GM23338 (cell line): ENCODE results near the gene C2orf15. TPM values are rescaled to one million over a fixed set of nuclear protein-coding genes. Genes with fewer than 3 reads are reported as not detected.

ENCODE experiments used
- ATAC-seq: fragments of 200-7000 bp; cut with Tn5 transposase; 3 replicates; pipeline ENCODE4 v1.9.1; 2020
- DNase-seq: peaks from one replicate; pipeline ENCODE4 v3.0.0-alpha.2; 2015; ENCODE audit warnings: low spot score
- H2AFZ ChIP-seq: fragments of 200-600 bp; sonication (generic); 2 replicates; pipeline ENCODE4 v1.8.0; 2016; ENCODE audit warnings: antibody characterized with exemption, mild to moderate bottlenecking, moderate library complexity
- H3F3A ChIP-seq: fragments of 200-600 bp; sonication (generic); replicated peaks from 2 replicates; pipeline ENCODE4 v1.8.0; 2017; ENCODE audit warnings: antibody characterized with exemption, mixed run types, low read depth
- H3K27ac ChIP-seq: fragments of 200-600 bp; sonication (generic); 2 replicates; pipeline ENCODE4 v1.6.1; 2016; ENCODE audit warnings: low read depth
- H3K27me3 ChIP-seq: fragments of 200-600 bp; sonication (generic); 2 replicates; pipeline ENCODE4 v1.8.0; 2016; ENCODE audit warnings: mild to moderate bottlenecking, mixed run types, moderate library complexity; ENCODE audit not compliant: insufficient read depth
- H3K36me3 ChIP-seq: fragments of 200-600 bp; sonication (generic); 2 replicates; pipeline ENCODE4 v1.8.0; 2016; ENCODE audit warnings: mild to moderate bottlenecking; ENCODE audit not compliant: insufficient read depth
- H3K4me1 ChIP-seq: fragments of 200-600 bp; sonication (generic); 2 replicates; pipeline ENCODE4 v1.8.0; 2016; ENCODE audit warnings: mild to moderate bottlenecking, moderate library complexity; ENCODE audit not compliant: insufficient read depth
- H3K4me2 ChIP-seq: fragments of 200-600 bp; sonication (generic); 2 replicates; pipeline ENCODE4 v1.7.1; 2017; ENCODE audit warnings: mixed run types
- H3K4me3 ChIP-seq: fragments of 200-600 bp; sonication (generic); 2 replicates; pipeline ENCODE4 v1.6.1; 2016; ENCODE audit warnings: mixed run types
- H3K79me2 ChIP-seq: fragments of 200-600 bp; sonication (generic); replicated peaks from 2 replicates; pipeline ENCODE4 v1.8.0; 2017; ENCODE audit warnings: mild to moderate bottlenecking; ENCODE audit not compliant: insufficient read depth
- H3K9me2 ChIP-seq: fragments of 200-600 bp; sonication (generic); 2 replicates; pipeline ENCODE4 v1.8.0; 2017; ENCODE audit not compliant: insufficient read depth
- H4K20me1 ChIP-seq: fragments of 200-600 bp; sonication (generic); replicated peaks from 2 replicates; pipeline ENCODE4 v1.8.0; 2017; ENCODE audit warnings: mild to moderate bottlenecking; ENCODE audit not compliant: insufficient read depth
- H3K27ac Mint-ChIP-seq: 2 replicates; pipeline ENCODE4 v1.8.0; 2020; ENCODE audit warnings: inconsistent platforms, mild to moderate bottlenecking, moderate library complexity, mixed read lengths
- H3K27me3 Mint-ChIP-seq: 3 replicates; pipeline ENCODE4 v1.8.0; 2022; ENCODE audit warnings: low read depth, mild to moderate bottlenecking, moderate library complexity, mixed read lengths, inconsistent platforms; ENCODE audit not compliant: insufficient read depth, poor library complexity
- H3K36me3 Mint-ChIP-seq: 3 replicates; pipeline ENCODE4 v1.8.0; 2021; ENCODE audit warnings: low read depth, mild to moderate bottlenecking, inconsistent platforms, moderate library complexity, mixed read lengths
- H3K4me1 Mint-ChIP-seq: 3 replicates; pipeline ENCODE4 v1.8.0; 2020; ENCODE audit warnings: mild to moderate bottlenecking, inconsistent platforms, mixed read lengths
- H3K4me3 Mint-ChIP-seq: 3 replicates; pipeline ENCODE4 v1.8.0; 2021; ENCODE audit warnings: moderate library complexity, mild to moderate bottlenecking, inconsistent platforms, mixed read lengths
- H3K9me3 Mint-ChIP-seq: 3 replicates; pipeline ENCODE4 v1.8.0; 2020; ENCODE audit warnings: moderate library complexity, mild to moderate bottlenecking, inconsistent platforms, mixed read lengths
- CREB1 ChIP-seq: fragments of 250-450 bp; sonication (Bioruptor Pico); IDR thresholded peaks from 2 replicates; pipeline ENCODE4 v1.5.0; 2020; ENCODE audit warnings: low read depth, mild to moderate bottlenecking, moderate library complexity
- EZH2 ChIP-seq: fragments of 200-600 bp; sonication (generic); IDR thresholded peaks from one replicate; pipeline ENCODE4 v1.8.0; 2017; ENCODE audit warnings: antibody characterized with exemption, mild to moderate bottlenecking, low read depth; ENCODE audit not compliant: unreplicated experiment
- EZH2phosphoT487 ChIP-seq: fragments of 200-600 bp; sonication (generic); IDR thresholded peaks from one replicate; pipeline ENCODE4 v1.8.1; 2018; ENCODE audit warnings: antibody characterized with exemption; ENCODE audit not compliant: unreplicated experiment
- JUNB ChIP-seq: IDR thresholded peaks from one replicate; pipeline ENCODE4 v1.6.1; 2016; ENCODE audit warnings: antibody characterized with exemption; ENCODE audit not compliant: unreplicated experiment
- NANOG ChIP-seq: IDR thresholded peaks from 2 replicates; pipeline ENCODE4 v1.6.1; 2016; ENCODE audit warnings: antibody characterized with exemption, borderline replicate concordance
- POLR2AphosphoS5 ChIP-seq: IDR thresholded peaks from 2 replicates; pipeline ENCODE4 v1.6.1; 2016; ENCODE audit warnings: antibody characterized with exemption, low read depth
- STAT1 ChIP-seq: IDR thresholded peaks from one replicate; pipeline ENCODE4 v1.6.1; 2016; ENCODE audit warnings: antibody characterized with exemption; ENCODE audit not compliant: unreplicated experiment
- ZNF114 ChIP-seq: fragments of 250-450 bp; sonication (Bioruptor Pico); IDR thresholded peaks from 2 replicates; pipeline ENCODE4 v1.5.0; 2020; ENCODE audit warnings: mild to moderate bottlenecking, moderate library complexity
- ZNF331 ChIP-seq: fragments of 250-450 bp; sonication (Bioruptor Pico); IDR thresholded peaks from 2 replicates; pipeline ENCODE4 v1.5.0; 2020; ENCODE audit warnings: low read depth, mild to moderate bottlenecking, moderate library complexity
- ZNF462 ChIP-seq: fragments of 250-450 bp; sonication (Bioruptor Pico); IDR thresholded peaks from 2 replicates; pipeline ENCODE4 v1.5.0; 2020; ENCODE audit warnings: mild to moderate bottlenecking, moderate library complexity
- polyA plus RNA-seq: library from polyadenylated mRNA; unstranded; fragments of >200 nt; fragmentation: Nextera tagmentation; extraction: Ambion mirVana; gene quantifications from 2 replicates; pipeline ENCODE4 v1.2.1, GENCODE V29; 2016
- total RNA-seq: library from RNA; depleted of rRNA; stranded (reverse); fragments of >200 nt; shearing (Covaris generic); gene quantifications from 2 replicates; pipeline ENCODE4 v1.2.3, GENCODE V29; 2014
- TF ChIP-seq, protein P1 (sequence below): IDR thresholded peaks from one replicate; pipeline ENCODE4 v1.6.1; 2018; ENCODE audit warnings: antibody characterized with exemption; ENCODE audit not compliant: unreplicated experiment
- TF ChIP-seq, protein P2 (sequence below): IDR thresholded peaks from 2 replicates; pipeline ENCODE4 v1.6.1; 2016; ENCODE audit warnings: antibody characterized with exemption
- TF ChIP-seq, protein P3 (sequence below), 2 experiments: fragments of 200-600 bp in 1 of 2; sonication (generic) in 1 of 2; conservative IDR thresholded peaks; 2 replicates each; pipeline versions ENCODE4 v1.5.1 to v1.6.1; 2016 to 2017; ENCODE audit warnings: antibody characterized with exemption in 2 of 2, low read depth in 2 of 2, mild to moderate bottlenecking in 2 of 2, moderate library complexity in 1 of 2

C2orf15 gene
- total and polyA plus RNA-seq, 2 experiments from 2014 or later = 7.9 to 8.4 TPM

DNA sequence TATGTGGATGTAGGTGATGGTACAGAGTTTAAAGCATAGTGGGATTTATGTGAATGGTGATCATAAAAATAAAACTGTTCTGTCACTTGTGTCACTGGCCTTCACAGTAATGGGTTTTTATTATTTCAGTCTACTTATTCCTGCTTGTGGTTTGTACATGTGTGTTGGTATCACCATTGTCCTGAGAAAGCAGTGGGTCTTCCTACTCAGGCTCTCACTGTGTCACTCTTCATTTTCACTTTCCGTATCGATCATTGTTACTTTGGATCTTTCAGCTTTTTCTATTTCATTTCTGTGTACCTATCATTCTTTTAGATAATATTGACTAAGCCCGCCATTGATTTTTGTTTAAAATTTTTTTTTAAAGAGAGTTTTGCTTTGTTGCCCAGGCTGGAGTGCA is 46.9 kb downstream of the C2orf15 start:
- Mint-ChIP-seq H3K27me3 (no peaks in the 10 kb centered on the region), H3K36me3 (peaks cover 65% of the 10 kb centered on the region), H3K4me3 (no peak overlapping the region), H3K27ac (no peak overlapping the region), H3K4me1 (no peaks in the 10 kb centered on the region; the same call in 2 of the 3 replicates), H3K9me3 (no peaks in the 10 kb centered on the region)
- ATAC-seq = no peak
- H3K27ac ChIP-seq = no peak overlapping the region; the same call in 1 of the 2 replicates
- no peak overlapping the region for H3K4me2 ChIP-seq
- H4K20me1 ChIP-seq = peaks cover 18% of the 10 kb centered on the region
- no peaks in the 10 kb centered on the region for H3F3A ChIP-seq
- H3K36me3 ChIP-seq = peaks cover 22% of the 10 kb centered on the region
- no peak for TF ChIP-seq ZNF462
- TF ChIP-seq ZNF114 (CRISPR knock-in tag) = no peak
- TF ChIP-seq ZNF331 (CRISPR knock-in tag) = no peak
- TF ChIP-seq POLR2AphosphoS5 = no peak
- no peak for TF ChIP-seq CREB1 (CRISPR knock-in tag)
- no peak for TF ChIP-seq EZH2phosphoT487
- TF ChIP-seq, protein P1, sequence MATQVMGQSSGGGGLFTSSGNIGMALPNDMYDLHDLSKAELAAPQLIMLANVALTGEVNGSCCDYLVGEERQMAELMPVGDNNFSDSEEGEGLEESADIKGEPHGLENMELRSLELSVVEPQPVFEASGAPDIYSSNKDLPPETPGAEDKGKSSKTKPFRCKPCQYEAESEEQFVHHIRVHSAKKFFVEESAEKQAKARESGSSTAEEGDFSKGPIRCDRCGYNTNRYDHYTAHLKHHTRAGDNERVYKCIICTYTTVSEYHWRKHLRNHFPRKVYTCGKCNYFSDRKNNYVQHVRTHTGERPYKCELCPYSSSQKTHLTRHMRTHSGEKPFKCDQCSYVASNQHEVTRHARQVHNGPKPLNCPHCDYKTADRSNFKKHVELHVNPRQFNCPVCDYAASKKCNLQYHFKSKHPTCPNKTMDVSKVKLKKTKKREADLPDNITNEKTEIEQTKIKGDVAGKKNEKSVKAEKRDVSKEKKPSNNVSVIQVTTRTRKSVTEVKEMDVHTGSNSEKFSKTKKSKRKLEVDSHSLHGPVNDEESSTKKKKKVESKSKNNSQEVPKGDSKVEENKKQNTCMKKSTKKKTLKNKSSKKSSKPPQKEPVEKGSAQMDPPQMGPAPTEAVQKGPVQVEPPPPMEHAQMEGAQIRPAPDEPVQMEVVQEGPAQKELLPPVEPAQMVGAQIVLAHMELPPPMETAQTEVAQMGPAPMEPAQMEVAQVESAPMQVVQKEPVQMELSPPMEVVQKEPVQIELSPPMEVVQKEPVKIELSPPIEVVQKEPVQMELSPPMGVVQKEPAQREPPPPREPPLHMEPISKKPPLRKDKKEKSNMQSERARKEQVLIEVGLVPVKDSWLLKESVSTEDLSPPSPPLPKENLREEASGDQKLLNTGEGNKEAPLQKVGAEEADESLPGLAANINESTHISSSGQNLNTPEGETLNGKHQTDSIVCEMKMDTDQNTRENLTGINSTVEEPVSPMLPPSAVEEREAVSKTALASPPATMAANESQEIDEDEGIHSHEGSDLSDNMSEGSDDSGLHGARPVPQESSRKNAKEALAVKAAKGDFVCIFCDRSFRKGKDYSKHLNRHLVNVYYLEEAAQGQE = no peak
- TF ChIP-seq, protein P2, sequence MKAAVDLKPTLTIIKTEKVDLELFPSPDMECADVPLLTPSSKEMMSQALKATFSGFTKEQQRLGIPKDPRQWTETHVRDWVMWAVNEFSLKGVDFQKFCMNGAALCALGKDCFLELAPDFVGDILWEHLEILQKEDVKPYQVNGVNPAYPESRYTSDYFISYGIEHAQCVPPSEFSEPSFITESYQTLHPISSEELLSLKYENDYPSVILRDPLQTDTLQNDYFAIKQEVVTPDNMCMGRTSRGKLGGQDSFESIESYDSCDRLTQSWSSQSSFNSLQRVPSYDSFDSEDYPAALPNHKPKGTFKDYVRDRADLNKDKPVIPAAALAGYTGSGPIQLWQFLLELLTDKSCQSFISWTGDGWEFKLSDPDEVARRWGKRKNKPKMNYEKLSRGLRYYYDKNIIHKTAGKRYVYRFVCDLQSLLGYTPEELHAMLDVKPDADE = no peak
- no peak for TF ChIP-seq JUNB
- TF ChIP-seq STAT1 = no peak
- TF ChIP-seq, protein P3, sequence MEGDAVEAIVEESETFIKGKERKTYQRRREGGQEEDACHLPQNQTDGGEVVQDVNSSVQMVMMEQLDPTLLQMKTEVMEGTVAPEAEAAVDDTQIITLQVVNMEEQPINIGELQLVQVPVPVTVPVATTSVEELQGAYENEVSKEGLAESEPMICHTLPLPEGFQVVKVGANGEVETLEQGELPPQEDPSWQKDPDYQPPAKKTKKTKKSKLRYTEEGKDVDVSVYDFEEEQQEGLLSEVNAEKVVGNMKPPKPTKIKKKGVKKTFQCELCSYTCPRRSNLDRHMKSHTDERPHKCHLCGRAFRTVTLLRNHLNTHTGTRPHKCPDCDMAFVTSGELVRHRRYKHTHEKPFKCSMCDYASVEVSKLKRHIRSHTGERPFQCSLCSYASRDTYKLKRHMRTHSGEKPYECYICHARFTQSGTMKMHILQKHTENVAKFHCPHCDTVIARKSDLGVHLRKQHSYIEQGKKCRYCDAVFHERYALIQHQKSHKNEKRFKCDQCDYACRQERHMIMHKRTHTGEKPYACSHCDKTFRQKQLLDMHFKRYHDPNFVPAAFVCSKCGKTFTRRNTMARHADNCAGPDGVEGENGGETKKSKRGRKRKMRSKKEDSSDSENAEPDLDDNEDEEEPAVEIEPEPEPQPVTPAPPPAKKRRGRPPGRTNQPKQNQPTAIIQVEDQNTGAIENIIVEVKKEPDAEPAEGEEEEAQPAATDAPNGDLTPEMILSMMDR (conservative IDR thresholded peaks at IDR 0.05; ENCODE audit: low read depth in 2 of 2) = no peak
- TF ChIP-seq NANOG = no peak
- no peak for TF ChIP-seq EZH2
- H3K4me3 ChIP-seq = no peak overlapping the region
- H3K27me3 ChIP-seq = no peaks in the 10 kb centered on the region
- DNase-seq = no peak
- H3K9me2 ChIP-seq = peaks cover 2% of the 10 kb centered on the region; the same call in 1 of the 2 replicates
- peaks cover 70% of the 10 kb centered on the region for H3K79me2 ChIP-seq
- H3K4me1 ChIP-seq = no peaks in the 10 kb centered on the region
- H2AFZ ChIP-seq = no peak overlapping the region
